ENCODE data around the gene KAZN.
A peak's percentile ranks its signal among the peaks of the same experiment; 100 is the strongest.

The KAZN gene

DNA sequence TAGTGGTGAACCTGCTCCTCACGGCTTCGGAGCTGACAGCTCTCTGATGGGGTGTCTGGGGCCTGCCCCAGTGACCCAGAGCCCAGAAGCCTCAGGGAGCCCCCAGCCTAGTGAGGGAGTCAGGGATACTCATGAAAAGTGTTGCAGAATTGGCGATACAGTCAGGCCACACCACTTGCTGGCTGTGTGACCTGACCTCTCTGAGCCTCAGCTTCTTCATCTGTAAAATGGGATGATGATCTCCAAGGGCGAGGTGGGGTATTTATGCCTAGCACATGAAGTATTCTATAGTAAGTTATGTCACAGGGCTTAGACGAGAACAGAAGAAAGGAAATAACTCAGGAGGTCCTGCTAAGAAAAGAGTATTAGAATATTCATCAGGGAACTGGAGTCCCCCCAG is 556.7 kb downstream of the KAZN start:
- no peak overlapping the region for H3K27ac ChIP-seq (ENCODE audit: low read depth, low read length)

DNA sequence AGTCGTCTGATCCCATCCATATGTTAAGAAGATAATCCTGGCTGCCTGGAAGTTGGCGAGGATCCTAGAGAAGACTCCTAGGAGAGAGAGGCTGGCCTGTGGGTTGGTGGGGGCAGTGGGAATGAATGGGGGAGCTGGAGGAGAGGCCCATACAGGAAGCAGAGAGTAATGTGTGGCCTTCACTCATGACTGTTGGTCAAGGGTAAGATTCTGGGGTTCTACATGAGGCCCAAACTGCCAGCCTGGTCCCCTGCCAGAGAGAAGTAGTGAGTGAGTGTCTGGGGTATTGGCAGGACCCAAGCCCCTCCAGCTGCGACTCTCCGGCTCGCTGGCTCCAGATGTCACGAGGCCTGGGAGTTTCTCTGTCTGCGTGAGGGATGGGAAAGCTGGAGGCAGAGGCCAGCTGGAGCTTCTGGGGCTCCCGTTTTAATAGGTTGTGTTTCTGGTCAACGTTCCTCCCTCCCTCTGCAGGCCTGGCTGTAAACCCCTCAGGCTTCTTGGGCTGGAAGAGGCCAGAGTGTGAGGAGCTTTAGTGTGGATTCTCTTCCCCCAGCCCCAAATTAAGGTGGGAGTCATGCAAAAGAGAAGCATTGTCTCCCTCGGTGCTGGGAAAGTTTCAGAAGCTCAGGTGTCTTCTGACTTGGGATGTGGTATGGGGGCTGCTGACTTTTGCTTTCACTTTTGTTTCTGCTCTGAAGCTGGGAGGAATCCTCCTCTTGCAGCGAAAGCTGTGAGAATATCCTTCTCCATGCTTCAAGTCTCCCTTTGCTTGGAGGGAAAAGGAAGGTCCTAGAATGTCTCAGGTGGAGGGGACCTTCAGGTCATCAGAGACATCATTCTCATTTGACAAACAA is 557.6 kb downstream of the KAZN start:
- Histone ChIP-seq H3K79me1 (ENCODE audit: low read length) (peaks cover 12% of the 10 kb centered on the region), H3K4ac (ENCODE audit: low read depth, low read length) (no peak overlapping the region), H3K9me3 (ENCODE audit: insufficient read depth, low read depth, low read length) (no peaks in the 10 kb centered on the region), H3K14ac (ENCODE audit: low read length) (no peak overlapping the region), H2AK5ac (ENCODE audit: low read length) (no peak overlapping the region), H3K36me3 (ENCODE audit: control insufficient read depth in 1 of 2, insufficient read depth in 2 of 2, low read length in 2 of 2) (no peaks in the 10 kb centered on the region), H3K4me3 (ENCODE audit: low read depth, low read length) (no peak overlapping the region), H2AFZ (ENCODE audit: insufficient read depth, low read length, poor library complexity) (no peak overlapping the region), H3K18ac (ENCODE audit: low read length) (no peak overlapping the region), H4K91ac (ENCODE audit: low read depth, low read length) (no peak overlapping the region), H2BK5ac (ENCODE audit: low read depth, low read length, poor library complexity) (no peak overlapping the region), H3K4me2 (ENCODE audit: low read length) (no peak overlapping the region), H3K27me3 (ENCODE audit: insufficient read depth, low read length) (no peaks in the 10 kb centered on the region), H3K9ac (ENCODE audit: low read length) (no peak overlapping the region), H3K4me1 (ENCODE audit: control insufficient read depth in 1 of 2, insufficient read depth in 2 of 2, low read length in 2 of 2) (peaks cover 18 to 26% of the 10 kb centered on the region in 2 experiments), H3K27ac (ENCODE audit: low read depth, low read length) (no peak overlapping the region), H3K79me2 (ENCODE audit: control insufficient read depth, insufficient read depth, low read length, poor library complexity) (peaks cover 4% of the 10 kb centered on the region), H2BK12ac (ENCODE audit: low read length) (no peak overlapping the region), H2BK120ac (ENCODE audit: insufficient read depth, low read length, poor library complexity) (no peak overlapping the region), H4K12ac (ENCODE audit: low read depth, low read length) (no peak overlapping the region), H3K23ac (ENCODE audit: low read length) (no peak overlapping the region), H4K8ac (ENCODE audit: low read depth, low read length) (no peak overlapping the region)
- no peak for DNase-seq
- no CpG with 5 or more reads among the region's 11 CpGs for WGBS (ENCODE audit: extremely low coverage, insufficient coverage, insufficient read length)

More for the DNA sequence above, 556.7 kb downstream of the KAZN start:
- peak overlapping the region; percentile 90 for H3K4me2 ChIP-seq (ENCODE audit: low read length)
- H3K23ac ChIP-seq (ENCODE audit: low read length): no peak overlapping the region
- H3K4me1 ChIP-seq (ENCODE audit: control insufficient read depth in 1 of 2, insufficient read depth in 2 of 2, low read length in 2 of 2): peaks cover 18 to 31% of the 10 kb centered on the region in 2 experiments
- H3K9me3 ChIP-seq (ENCODE audit: insufficient read depth, low read depth, low read length): no peaks in the 10 kb centered on the region
- H3K4me3 ChIP-seq (ENCODE audit: low read depth, low read length): peak overlapping the region; percentile 37
- no peaks in the 10 kb centered on the region for H3K27me3 ChIP-seq (ENCODE audit: insufficient read depth, low read length)
- DNase-seq: no peak
- H3K36me3 ChIP-seq (ENCODE audit: control insufficient read depth in 1 of 2, insufficient read depth in 2 of 2, low read length in 2 of 2): no peaks in the 10 kb centered on the region
- peaks cover 4% of the 10 kb centered on the region for H3K79me2 ChIP-seq (ENCODE audit: control insufficient read depth, insufficient read depth, low read length, poor library complexity)
- no peak overlapping the region for H3K14ac ChIP-seq (ENCODE audit: low read length)
- no peak overlapping the region for H4K8ac ChIP-seq (ENCODE audit: low read depth, low read length)
- no peak overlapping the region for H2BK5ac ChIP-seq (ENCODE audit: low read depth, low read length, poor library complexity)
- peaks cover 12% of the 10 kb centered on the region for H3K79me1 ChIP-seq (ENCODE audit: low read length)
- H3K9ac ChIP-seq (ENCODE audit: low read length): no peak overlapping the region
- no peak overlapping the region for H2BK120ac ChIP-seq (ENCODE audit: insufficient read depth, low read length, poor library complexity)
- H3K18ac ChIP-seq (ENCODE audit: low read length): no peak overlapping the region
- no peak overlapping the region for H2AK5ac ChIP-seq (ENCODE audit: low read length)
- no CpG with 5 or more reads among the region's 5 CpGs for WGBS (ENCODE audit: extremely low coverage, insufficient coverage, insufficient read length)
- H3K4ac ChIP-seq (ENCODE audit: low read depth, low read length): no peak overlapping the region
- no peak overlapping the region for H4K12ac ChIP-seq (ENCODE audit: low read depth, low read length)
- no peak overlapping the region for H2AFZ ChIP-seq (ENCODE audit: insufficient read depth, low read length, poor library complexity)
- H2BK12ac ChIP-seq (ENCODE audit: low read length): no peak overlapping the region
- no peak overlapping the region for H4K91ac ChIP-seq (ENCODE audit: low read depth, low read length)

DNA sequence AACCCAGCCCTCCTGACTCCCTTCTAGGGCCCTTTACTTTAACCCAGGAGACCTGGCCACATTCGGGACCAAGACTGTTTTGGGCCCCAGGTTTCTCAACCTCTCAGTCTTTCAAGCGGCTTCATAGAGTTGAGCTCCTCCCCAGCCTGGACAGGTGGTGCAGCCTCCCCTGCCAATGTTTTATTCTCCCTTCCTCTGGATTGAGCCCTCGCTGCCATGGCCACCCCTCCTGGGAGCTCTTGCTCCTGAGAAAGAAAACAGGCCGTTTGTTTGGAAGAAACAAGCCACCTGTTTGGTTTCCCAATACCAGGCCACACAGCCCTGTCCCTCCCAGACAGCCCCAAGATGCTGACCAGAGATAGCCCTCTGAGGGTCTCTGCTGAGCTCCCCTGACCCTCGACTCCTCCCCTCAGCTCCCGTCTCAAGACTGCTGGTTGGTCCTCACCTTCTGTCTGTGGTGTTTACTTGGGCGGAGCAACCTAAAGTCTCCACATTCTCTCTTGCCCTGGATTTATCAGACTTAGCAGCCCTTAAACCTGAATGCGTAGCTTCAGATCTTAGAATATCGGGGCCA is 558.4 kb downstream of the KAZN start:
- Histone ChIP-seq H2AFZ (ENCODE audit: insufficient read depth, low read length, poor library complexity) (no peak overlapping the region), H3K79me1 (ENCODE audit: low read length) (peaks cover 12% of the 10 kb centered on the region), H2BK5ac (ENCODE audit: low read depth, low read length, poor library complexity) (no peak overlapping the region), H2BK120ac (ENCODE audit: insufficient read depth, low read length, poor library complexity) (no peak overlapping the region), H2AK5ac (ENCODE audit: low read length) (no peak overlapping the region), H3K4me2 (ENCODE audit: low read length) (no peak overlapping the region), H4K91ac (ENCODE audit: low read depth, low read length) (no peak overlapping the region), H3K79me2 (ENCODE audit: control insufficient read depth, insufficient read depth, low read length, poor library complexity) (peaks cover 4% of the 10 kb centered on the region), H4K8ac (ENCODE audit: low read depth, low read length) (no peak overlapping the region), H3K9me3 (ENCODE audit: insufficient read depth, low read depth, low read length) (no peaks in the 10 kb centered on the region), H3K4ac (ENCODE audit: low read depth, low read length) (no peak overlapping the region), H4K12ac (ENCODE audit: low read depth, low read length) (no peak overlapping the region), H3K9ac (ENCODE audit: low read length) (no peak overlapping the region), H3K4me3 (ENCODE audit: low read depth, low read length) (no peak overlapping the region), H3K23ac (ENCODE audit: low read length) (no peak overlapping the region), H3K14ac (ENCODE audit: low read length) (no peak overlapping the region), H3K27me3 (ENCODE audit: insufficient read depth, low read length) (no peaks in the 10 kb centered on the region), H3K36me3 (ENCODE audit: control insufficient read depth in 1 of 2, insufficient read depth in 2 of 2, low read length in 2 of 2) (no peaks in the 10 kb centered on the region), H2BK12ac (ENCODE audit: low read length) (no peak overlapping the region), H3K18ac (ENCODE audit: low read length) (no peak overlapping the region), H3K4me1 (ENCODE audit: control insufficient read depth in 1 of 2, insufficient read depth in 2 of 2, low read length in 2 of 2) (peaks cover 16 to 19% of the 10 kb centered on the region in 2 experiments), H3K27ac (ENCODE audit: low read depth, low read length) (no peak overlapping the region)
- WGBS (ENCODE audit: extremely low coverage, insufficient coverage, insufficient read length): no CpG with 5 or more reads among the region's 9 CpGs
- no peak for DNase-seq

DNA sequence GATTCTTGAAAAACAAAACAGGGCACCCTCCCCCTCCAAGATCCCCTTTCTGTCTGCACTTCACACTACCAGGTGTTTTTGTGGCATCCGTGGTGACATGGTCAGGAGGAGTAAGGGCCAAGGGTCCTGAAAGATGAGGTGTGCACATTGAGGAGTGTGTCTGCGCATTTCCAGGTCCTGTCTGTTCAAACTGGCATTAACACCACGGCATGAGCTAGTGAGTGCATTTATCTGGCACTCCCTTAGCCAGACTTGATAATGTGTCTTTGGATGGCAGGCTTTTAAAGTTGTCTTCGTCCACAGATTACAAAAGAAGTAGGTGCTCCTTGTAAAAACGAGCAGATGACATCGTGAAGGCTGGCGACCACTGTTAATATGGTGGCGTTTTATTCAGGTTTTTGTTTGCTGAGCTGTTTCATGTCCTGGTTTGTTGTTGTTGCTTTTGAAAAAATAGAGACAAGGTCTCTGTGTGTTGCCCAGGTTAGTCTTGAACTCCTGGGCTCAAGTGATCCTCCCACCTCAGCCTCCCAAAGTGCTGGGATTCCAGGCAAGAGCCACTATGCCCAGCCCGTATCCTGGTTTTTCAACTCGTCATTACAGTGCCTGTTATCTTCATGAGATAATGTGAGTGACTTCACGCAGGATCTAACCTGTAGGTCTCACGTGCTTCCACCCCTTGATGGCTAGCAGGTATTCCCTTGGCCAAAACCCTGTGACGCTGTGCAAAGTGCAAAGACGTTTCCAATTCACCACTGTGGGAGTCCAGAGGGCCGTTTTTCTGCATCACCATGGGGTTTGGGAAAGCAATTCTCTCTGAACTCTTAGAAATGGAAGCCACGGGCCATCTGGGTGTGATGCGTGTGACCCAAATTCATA is 559.3 kb downstream of the KAZN start:
- Histone ChIP-seq H3K4me2 (ENCODE audit: low read length) (no peak overlapping the region), H4K12ac (ENCODE audit: low read depth, low read length) (no peak overlapping the region), H2AK5ac (ENCODE audit: low read length) (no peak overlapping the region), H4K8ac (ENCODE audit: low read depth, low read length) (no peak overlapping the region), H3K36me3 (ENCODE audit: control insufficient read depth in 1 of 2, insufficient read depth in 2 of 2, low read length in 2 of 2) (no peaks in the 10 kb centered on the region), H3K27me3 (ENCODE audit: insufficient read depth, low read length) (no peaks in the 10 kb centered on the region), H3K4ac (ENCODE audit: low read depth, low read length) (no peak overlapping the region), H3K4me3 (ENCODE audit: low read depth, low read length) (no peak overlapping the region), H3K4me1 (ENCODE audit: control insufficient read depth in 1 of 2, insufficient read depth in 2 of 2, low read length in 2 of 2) (peaks cover 13 to 16% of the 10 kb centered on the region in 2 experiments), H3K18ac (ENCODE audit: low read length) (no peak overlapping the region), H2BK5ac (ENCODE audit: low read depth, low read length, poor library complexity) (no peak overlapping the region), H3K79me1 (ENCODE audit: low read length) (peaks cover 10% of the 10 kb centered on the region), H2BK120ac (ENCODE audit: insufficient read depth, low read length, poor library complexity) (no peak overlapping the region), H2AFZ (ENCODE audit: insufficient read depth, low read length, poor library complexity) (no peak overlapping the region), H3K79me2 (ENCODE audit: control insufficient read depth, insufficient read depth, low read length, poor library complexity) (peaks cover 4% of the 10 kb centered on the region), H2BK12ac (ENCODE audit: low read length) (no peak overlapping the region), H3K9me3 (ENCODE audit: insufficient read depth, low read depth, low read length) (no peaks in the 10 kb centered on the region), H3K27ac (ENCODE audit: low read depth, low read length) (no peak overlapping the region), H3K9ac (ENCODE audit: low read length) (no peak overlapping the region), H3K23ac (ENCODE audit: low read length) (no peak overlapping the region), H4K91ac (ENCODE audit: low read depth, low read length) (no peak overlapping the region), H3K14ac (ENCODE audit: low read length) (no peak overlapping the region)
- DNase-seq: peak; percentile 82 to 87
- WGBS (ENCODE audit: extremely low coverage, insufficient coverage, insufficient read length): no CpG with 5 or more reads among the region's 17 CpGs
